IPS-18c (cell line): ENCODE measurements around the gene MBD5.

Source experiments
- H3K4me3 ChIP-seq: 2 replicates; pipeline ENCODE4 v1.7.0; 2013; ENCODE audit warnings: low read depth, mild to moderate bottlenecking, low read length, moderate library complexity; ENCODE audit not compliant: insufficient read depth
- H3K9me3 ChIP-seq: one replicate; pipeline ENCODE4 v1.6.1; 2013; ENCODE audit warnings: mild to moderate bottlenecking, low read length, moderate library complexity; ENCODE audit not compliant: control insufficient read depth, insufficient read depth

Gene MBD5

GRCh38 chr2:148450531-148450930 lies 429.6 kb downstream of the MBD5 start:
- H3K4me3 ChIP-seq, result no peak overlapping the region
- H3K9me3 ChIP-seq, result no peaks in the 10 kb centered on the region

GRCh38 chr2:148451046-148451445 lies 430.2 kb downstream of the MBD5 start:
- H3K4me3 ChIP-seq, result no peak overlapping the region
- H3K9me3 ChIP-seq, result no peaks in the 10 kb centered on the region

GRCh38 chr2:148455791-148456190 lies 434.9 kb downstream of the MBD5 start:
- Histone ChIP-seq H3K4me3 (no peak overlapping the region), H3K9me3 (no peaks in the 10 kb centered on the region)

DNA sequence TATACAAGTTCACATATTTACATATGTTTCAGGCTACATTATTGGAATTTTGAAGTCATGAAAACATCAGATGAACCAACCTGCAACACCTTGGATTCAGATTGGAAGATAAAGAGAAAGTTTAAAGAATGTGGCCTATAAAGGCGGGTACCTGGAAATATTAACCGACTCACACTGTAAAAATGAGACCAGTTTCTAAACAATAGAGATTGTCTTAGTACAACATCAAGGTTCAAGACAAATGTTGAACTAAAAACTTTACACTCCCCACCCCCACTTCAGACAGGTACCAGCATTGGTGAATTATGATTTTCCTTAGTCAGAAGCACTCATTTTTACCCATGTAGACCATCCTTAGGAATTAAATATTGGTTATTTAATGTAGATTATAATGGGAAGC lies 437.3 kb downstream of the MBD5 start:
- no peaks in the 10 kb centered on the region for H3K9me3 ChIP-seq

DNA sequence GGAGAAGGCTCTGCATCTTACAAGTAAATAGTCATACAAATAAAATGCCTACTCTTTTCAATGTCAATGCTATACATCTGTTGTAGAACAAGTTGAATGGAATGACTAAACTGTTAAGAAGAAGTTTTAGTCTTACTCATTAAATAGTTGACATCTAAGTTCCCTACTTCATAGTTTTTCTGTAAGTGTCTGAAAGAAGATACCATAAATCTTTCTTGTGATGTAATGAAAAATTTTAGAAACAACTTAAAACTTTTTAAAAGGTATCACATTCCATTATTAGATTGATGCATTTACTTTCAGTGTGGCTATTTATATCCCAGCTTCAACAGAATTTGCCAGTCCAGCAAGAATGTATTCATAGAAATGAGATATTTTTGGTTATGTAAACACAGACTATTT lies 438.5 kb downstream of the MBD5 start:
- Histone ChIP-seq H3K4me3 (no peak overlapping the region), H3K9me3 (no peaks in the 10 kb centered on the region)

More for the DNA sequence above, 437.3 kb downstream of the MBD5 start:
- H3K4me3 ChIP-seq, result no peak overlapping the region

DNA sequence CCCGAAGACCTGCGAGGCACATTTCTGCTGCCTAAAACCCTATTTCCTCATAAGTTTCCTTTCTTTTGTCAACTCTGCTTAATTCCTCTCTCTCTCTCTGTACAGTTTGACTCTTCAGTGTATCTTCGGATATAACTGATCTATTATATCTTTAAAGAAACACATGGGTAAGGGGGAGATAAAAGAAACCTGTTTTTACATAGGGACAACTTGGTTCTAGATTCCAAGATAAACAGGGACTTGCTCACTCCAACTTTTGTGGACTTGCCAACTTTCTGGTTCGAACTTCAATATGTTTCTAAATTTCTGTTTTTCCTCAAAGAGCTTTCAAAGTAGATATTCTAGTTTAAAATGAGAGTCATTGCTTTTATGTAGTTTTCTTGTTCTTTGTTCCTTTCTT lies 441.0 kb downstream of the MBD5 start:
- no peak overlapping the region for H3K4me3 ChIP-seq
- H3K9me3 ChIP-seq, result no peaks in the 10 kb centered on the region

DNA sequence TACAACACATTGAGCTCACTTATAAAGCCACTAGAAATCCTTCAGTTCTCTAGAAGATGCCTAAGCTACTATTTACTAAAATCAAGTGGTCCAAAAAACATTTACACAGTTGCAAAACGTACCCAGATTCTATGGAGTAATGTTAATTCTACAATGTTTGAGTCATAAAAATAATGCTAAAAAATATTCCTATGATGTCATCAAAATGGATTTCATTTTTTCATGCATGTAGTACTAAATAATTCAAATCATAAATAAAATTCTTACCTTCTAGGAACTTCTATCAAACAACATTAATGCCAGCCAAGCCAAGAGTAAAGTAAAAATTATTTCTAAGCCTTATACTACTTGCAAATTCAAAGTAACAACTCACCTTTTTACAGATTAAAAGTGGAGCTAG lies 454.7 kb downstream of the MBD5 start:
- H3K9me3 ChIP-seq, result no peaks in the 10 kb centered on the region
- no peak overlapping the region for H3K4me3 ChIP-seq

GRCh38 chr2:148479398-148479797 lies 458.5 kb downstream of the MBD5 start:
- no peaks in the 10 kb centered on the region for H3K9me3 ChIP-seq
- H3K4me3 ChIP-seq, result no peak overlapping the region

DNA sequence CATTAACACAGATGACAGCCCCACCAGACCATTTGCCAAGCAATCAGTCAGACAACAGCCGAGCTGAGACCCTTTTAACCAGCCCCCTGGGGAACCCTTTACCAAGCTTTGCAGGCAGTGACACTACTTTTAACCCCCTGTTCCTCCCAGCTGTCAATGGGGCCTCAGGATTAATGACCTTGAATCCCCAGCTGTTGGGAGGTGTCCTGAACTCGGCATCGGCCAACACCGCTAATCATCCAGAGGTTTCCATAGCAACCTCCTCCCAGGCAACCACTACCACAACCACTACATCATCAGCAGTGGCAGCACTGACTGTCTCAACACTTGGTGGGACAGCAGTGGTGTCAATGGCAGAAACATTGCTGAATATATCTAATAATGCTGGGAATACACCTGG lies 462.8 kb downstream of the MBD5 start:
- no peaks in the 10 kb centered on the region for H3K9me3 ChIP-seq
- H3K4me3 ChIP-seq, result no peak overlapping the region

GRCh38 chr2:148484066-148484465 lies 463.2 kb downstream of the MBD5 start:
- Histone ChIP-seq H3K4me3 (no peak overlapping the region), H3K9me3 (no peaks in the 10 kb centered on the region)

DNA sequence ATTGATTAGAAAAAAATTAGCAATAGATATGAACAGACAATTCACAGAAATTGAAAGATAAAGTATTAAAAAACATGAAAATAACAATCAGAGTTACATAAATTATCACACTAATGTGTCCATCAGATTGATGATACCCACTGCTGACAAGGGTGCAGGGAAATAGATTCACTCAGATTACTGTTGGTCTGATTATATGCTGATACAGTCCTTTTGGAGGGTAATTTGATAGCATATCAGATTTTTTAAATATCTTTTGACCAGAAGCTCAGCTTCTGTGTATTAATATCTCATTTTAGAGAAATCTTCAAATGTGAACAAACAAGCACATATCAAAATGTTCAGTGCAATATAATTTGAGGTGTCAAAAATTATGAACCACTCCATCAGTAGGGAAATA lies 465.8 kb downstream of the MBD5 start:
- Histone ChIP-seq H3K4me3 (no peak overlapping the region), H3K9me3 (no peaks in the 10 kb centered on the region)

DNA sequence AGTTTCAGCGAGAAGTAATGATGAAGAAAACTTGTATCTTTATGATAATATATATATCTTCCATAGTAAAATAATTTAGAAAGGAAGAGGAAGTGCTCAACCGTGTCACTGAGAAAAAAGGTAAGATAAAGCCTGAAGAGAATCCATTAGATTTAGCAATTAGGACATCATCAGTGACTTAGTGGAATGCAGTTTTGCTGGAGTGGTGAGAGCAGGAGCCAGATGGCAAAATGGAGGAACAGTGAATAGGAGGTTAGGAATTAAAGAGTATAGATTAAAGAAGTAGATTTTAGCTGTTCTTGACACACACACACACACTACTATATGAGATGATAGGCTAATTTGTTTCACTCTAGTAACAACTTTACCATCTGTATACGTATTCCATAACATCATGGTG lies 466.5 kb downstream of the MBD5 start:
- H3K9me3 ChIP-seq, result no peaks in the 10 kb centered on the region

DNA sequence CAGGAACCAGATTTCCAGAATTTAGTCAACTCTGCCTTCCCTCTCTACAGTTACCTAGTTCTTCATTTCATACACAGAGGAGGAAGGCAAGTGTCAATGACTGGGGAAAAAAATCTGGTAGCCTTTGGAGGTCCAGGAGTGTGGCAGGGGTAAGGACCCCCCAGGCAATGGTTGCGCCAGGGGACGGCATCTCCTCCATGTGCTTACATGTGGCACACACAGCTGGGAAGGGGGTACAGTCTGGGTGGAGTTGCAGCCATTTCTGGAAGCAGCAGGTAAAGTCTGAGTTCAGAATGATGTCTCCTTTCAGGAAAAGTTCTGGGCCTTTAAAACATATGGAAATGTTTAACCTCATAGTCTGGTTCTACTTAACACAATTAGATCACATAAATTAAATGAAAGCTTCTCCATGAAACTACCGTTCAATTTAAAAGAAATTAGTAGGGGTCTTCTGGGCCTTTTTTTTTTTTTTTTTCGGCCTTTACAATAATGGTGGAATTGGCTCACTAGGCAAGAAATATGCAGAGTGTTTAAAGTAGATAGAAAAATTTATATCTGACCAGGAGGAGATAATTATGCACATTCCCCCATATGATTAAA lies 470.0 kb downstream of the MBD5 start:
- Histone ChIP-seq H3K4me3 (no peak overlapping the region), H3K9me3 (no peaks in the 10 kb centered on the region)

More for the DNA sequence above, 466.5 kb downstream of the MBD5 start:
- no peak overlapping the region for H3K4me3 ChIP-seq

DNA sequence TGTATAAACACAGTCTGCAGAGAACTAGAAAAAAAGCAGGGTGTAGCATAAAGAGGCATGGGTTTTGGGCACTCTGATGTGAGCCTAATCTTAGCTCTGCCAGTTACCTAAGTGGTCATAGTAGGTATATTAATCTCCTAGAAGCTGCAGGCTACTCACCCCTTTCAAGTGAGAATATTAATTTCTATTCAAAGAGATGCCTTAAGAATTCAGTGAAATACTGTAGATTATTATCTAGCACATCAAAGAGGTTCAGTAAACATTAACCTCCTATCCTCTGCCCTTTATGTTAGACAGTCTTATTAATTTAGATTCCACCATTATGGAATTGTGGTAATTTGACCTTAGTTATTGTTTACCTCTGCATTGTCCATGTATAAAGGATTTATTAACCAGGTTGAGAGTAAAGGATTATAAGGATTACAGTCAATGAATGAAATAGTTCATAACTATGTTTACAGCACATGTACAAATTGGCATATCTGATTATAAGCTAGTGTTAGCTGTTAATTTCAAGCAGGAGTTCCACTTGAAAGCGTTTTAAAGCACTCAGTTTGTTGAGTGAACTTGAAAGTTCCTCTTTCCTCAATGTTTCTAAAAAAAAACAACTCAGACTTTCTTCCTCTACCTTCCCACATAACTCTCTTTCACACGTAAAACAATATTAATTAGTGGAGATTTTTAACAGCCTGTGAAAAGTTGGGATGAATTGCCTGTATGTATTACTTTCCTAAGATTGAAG lies 473.1 kb downstream of the MBD5 start:
- Histone ChIP-seq H3K4me3 (no peak overlapping the region), H3K9me3 (no peaks in the 10 kb centered on the region)

DNA sequence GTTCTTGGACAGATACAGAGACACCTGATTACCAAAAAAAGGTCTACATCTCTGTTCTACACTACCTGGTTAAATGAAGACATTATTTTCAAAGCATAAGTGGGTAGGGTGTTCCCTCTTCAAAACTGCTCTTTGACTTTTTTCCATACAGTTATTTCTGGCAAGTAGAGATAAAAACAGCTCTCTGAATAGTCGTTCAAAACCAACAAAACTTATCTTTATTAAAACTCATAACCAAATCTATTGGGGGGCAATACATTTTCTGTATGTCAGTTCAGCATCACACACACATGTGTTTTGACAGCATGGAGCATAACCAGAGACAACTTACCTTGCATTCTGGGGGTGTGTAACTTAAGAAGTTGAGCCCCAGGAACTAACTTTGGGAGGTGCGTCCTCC lies 474.7 kb downstream of the MBD5 start:
- Histone ChIP-seq H3K4me3 (no peak overlapping the region), H3K9me3 (no peaks in the 10 kb centered on the region)

DNA sequence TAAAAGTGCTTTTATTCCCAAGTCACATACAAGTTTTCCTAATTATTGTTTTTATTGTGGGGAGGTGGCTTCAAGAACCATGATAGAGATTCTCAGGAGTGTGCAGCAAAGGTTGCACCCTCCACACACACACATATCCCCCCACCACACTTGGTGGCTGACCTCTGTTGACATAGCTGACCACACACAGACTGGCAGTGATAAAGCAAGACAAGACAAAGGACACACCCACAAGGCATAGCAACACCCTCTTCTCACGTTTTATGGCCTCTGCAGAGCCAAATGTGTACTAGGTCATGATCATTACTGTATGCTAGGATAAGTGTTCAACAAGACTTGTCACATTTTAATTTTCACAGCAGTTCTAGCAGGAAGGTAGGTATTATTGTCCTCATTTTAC lies 480.7 kb downstream of the MBD5 start:
- H3K4me3 ChIP-seq, result no peak overlapping the region

DNA sequence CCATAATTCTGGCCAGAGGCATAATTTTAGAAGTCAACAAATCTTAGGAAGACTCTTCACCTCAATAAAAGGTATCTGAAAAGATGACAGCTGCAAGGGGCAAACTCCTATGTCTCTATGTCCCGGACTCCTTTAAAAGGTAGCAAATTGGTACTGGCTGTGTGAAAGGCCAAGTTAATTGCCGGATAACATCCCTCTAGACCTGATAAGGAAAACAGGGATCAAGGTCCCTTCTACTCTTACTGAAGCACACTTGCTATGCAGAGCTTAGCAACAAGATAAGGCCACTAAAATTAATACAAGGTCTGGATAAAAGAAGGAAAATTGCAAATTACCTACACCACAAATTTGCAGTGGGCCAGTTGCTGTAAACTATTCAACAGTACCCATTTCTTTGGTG lies 482.6 kb downstream of the MBD5 start:
- Histone ChIP-seq H3K9me3 (no peaks in the 10 kb centered on the region), H3K4me3 (no peak overlapping the region)

More for the DNA sequence above, 480.7 kb downstream of the MBD5 start:
- H3K9me3 ChIP-seq, result no peaks in the 10 kb centered on the region

- Histone ChIP-seq H3K9me3 (no peaks in the 10 kb centered on the region), H3K4me3 (no peak overlapping the region)
Observed at GRCh38 chr2:148507970-148508369, 487.1 kb downstream of the MBD5 start.

GRCh38 chr2:148508878-148509287 lies 488.0 kb downstream of the MBD5 start:
- Histone ChIP-seq H3K9me3 (no peaks in the 10 kb centered on the region), H3K4me3 (no peak overlapping the region)
